NCI-H1105 treated with DMSO at 0.1 percent for 48 hours (cell line): ENCODE data around the gene SH3RF2.
A peak's percentile ranks its signal among the peaks of the same experiment; 100 is the strongest.
"Not testable (repeated sequence)": the region's sequence is repeated elsewhere in the genome, so short reads cannot be mapped to it uniquely, and the experiment has no call there.

Source experiments
- DNase-seq: peaks from one replicate; lab custom pipeline; 2025; lab: John Stamatoyannopoulos, UW

Gene SH3RF2

DNA sequence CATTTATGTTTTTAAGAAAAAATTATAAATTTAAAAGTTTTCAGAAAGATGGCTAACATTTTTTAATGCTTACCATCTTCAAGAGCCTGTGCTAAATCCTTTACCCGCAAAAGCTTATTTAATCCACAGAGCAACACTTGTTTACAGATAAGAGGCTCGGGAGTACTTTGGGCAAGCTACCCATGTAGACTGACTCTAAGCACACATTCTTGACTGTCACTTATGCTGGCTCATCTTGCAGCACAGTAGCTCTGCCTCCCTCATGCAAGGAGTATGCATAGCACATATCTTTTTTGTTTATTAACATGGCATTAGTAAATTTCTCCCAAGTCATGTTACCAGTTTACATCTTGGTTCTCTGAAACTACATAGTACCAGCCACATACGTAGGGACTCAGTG is 14.7 kb downstream of the SH3RF2 start:
- no peak for DNase-seq

DNA sequence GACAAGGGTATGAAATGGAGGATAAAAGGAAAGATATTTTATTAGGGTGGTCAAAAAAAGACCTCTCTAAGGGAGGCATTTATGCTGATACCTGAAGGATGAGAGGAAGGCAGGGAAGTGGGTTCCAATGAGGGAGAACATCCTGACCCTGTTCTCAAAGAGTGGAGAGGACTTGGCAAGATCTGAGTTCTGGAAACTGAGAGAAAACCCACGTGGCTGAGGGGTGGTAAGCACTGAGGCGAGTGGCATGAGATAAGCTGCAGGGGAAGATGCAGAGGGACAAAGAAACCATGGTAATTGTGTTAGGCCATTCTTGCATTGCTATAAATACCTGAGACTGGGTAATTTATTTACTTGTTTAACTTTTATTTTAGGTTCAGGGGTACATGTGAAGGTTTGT is 16.8 kb downstream of the SH3RF2 start:
- no peak for DNase-seq

DNA sequence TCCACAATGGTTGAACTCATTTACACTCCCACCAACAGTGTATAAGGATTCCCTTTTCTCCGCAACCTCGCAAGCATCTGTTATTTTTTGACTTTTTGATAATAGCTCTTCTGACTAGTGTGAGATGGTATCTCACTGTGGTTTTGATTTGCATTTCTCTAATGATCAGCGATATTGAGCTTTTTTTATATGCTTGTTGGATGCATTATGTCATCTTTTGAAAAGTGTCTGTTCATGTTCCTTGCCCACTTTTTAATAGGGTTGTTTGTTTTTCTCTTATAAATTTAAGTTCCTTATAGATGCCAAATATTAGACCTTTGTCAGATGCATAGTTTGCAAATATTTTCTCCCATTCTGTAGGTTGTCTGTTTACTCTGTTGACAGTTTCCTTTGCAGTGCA is 17.8 kb downstream of the SH3RF2 start:
- not testable (repeated sequence) for DNase-seq

DNA sequence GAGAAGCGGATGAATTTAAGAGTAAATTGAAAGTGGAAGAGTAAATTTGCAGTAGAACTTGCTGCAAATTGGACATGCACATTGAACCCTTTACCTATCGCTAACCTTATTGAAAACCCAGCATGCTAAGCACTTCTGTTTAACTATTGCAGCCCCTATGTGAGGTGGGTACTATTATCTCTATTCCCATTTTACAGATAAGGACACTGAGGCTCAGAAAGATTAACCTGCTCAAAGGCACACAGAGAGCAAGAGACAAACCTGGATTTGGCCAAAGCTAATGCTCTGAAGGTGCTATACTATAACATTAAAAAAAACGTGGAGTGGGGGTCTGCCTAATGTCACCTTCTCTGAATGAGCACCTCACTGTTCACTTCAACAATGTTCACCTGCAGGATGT is 21.0 kb downstream of the SH3RF2 start:
- no peak for DNase-seq

DNA sequence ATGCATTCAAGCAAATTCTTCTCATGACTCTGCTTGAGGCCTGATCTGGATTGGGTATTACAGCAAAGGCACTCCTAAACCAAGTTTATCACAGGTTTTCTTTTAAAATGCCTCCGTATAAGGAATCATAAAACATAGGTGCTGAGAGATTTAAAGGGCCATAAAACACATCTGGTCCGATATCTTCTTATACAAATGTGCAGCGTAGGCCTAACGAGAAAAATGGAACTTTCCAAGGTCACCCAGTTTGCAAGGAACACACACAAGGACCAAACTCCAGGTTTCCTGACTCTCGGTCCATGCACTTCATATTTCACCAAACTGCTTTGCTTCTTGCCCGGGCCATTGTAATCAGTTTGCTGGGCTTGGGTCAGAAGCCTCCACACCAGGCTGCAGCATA is 22.1 kb downstream of the SH3RF2 start:
- no peak for DNase-seq

DNA sequence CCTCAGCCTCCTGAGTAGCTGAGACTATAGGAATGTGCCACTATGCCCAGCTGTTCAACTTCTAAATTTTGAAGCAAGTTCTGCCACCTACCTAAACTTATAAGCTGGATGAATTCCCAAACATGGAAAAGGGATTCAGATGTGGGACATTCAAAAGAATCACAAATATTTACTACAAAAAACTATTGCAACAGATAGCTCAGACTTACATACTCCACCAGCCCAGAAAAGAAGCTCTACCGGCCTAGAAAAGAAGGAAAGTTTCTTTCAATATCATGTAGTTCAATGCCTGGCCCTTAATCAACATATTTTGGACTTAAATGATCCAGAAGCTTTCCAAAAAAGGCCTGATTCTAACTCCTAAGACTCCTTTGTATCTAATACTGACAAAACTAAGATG is 23.8 kb downstream of the SH3RF2 start:
- no peak for DNase-seq

DNA sequence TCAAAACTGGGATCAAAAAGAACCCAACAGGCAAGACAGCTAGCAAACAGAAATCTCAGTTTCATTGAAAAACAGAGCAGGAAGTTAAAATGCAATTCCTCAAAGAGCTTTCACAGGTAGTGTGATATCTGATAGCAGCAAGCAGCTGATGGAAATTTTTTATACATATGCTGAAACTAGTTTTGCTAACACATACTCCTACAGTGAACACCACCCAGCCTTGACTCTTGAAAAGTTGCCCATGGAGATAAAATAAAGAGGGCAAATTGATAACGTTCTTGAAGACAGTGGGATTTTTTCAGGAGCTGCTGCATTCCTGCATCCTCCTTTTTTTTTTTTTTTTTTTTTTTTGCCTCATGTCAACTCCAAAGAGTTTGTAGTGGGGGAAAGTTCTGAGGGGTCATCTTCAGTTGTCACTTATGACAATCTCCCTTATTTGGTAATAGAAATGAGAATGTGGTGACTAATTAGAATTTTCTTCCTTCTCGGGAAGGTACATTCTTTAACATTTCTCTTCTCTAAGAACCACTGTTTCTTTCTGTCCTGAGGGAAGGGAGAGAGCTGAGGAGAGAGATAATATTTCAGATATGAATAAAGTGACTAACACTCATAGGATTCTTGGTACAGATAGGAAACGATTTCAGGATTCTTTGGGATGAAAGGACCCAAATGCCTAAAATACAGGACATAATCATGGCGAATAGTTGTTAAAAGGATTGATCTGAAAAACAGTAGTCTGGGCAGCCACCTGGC is 24.6 kb downstream of the SH3RF2 start:
- no peak for DNase-seq

DNA sequence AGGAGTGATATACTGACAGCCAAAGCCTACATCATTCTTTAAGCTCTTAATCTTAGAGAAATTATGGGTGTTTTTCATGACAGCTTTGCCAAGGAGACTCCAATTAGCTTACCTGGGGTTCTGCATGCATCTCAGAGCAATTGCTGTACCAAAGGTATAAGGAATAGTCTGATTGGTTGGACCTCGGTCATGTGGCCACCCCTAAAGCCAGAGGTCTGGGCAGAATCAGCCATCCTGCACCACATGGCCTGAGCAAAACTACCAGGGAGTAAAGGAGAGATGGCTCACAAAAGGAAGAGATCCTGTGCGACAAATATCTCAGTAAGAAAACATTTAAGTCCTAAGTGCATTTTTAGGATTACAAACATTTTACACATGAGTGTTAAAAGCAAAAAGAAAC is 25.6 kb downstream of the SH3RF2 start:
- no peak for DNase-seq

DNA sequence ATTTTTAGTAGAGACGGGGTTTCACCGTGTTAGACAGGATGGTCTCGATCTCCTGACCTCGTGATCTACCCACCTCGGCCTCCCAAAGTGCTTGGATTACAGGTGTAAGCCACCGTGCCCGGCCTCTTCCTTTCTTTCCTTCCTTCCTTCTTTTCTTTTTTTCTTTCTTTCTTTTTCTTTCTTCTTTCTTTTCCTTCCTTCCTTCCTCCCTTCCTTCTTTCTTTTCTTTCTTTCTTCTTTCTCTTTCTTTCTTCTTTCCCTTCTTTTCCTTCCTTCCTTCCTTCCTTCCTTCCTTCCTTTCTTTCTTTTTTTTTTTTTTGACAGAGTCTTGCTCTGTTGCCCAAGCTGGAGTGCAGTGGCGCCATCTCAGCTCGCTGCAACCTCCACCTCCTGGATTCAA is 27.6 kb downstream of the SH3RF2 start:
- DNase-seq = not testable (repeated sequence)

DNA sequence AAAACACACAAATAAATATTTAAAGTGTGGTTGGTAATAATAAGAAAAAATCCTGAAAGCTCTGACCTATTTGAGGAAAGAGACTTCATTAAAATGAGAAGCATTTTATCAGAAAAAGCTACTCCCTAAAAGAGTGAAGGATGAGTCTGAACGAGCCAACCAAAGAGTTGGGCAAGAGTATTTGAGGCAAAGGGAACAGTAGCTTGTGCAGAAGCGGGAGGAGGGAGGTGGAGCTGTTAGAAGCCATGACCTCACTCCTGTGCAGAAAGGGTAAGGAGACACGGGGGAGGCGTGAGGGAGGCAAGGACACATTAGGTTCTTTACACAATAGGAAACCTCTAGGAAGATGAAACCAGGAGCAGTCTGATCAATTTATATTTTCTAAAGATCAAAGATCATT is 29.4 kb downstream of the SH3RF2 start:
- peak; percentile 30 for DNase-seq

DNA sequence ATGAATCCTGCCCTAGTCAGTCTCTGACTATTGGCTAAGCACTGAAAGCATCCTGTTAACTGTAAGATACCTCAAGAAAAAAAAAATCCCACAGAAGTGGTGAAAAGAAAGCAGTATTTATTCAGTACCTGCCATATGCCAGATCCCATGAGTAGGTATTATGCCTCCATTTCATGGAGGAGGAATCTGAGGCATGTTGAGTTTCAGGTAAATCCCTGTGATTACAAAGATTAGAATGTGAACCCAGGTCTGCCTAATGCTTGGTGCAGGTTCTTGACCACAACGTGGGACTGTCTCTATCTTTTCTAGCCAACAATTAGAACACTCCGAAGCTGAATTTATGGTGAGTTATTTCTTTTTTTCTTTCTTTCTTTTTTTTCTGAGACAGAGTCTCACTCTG is 30.9 kb downstream of the SH3RF2 start:
- DNase-seq = no peak

DNA sequence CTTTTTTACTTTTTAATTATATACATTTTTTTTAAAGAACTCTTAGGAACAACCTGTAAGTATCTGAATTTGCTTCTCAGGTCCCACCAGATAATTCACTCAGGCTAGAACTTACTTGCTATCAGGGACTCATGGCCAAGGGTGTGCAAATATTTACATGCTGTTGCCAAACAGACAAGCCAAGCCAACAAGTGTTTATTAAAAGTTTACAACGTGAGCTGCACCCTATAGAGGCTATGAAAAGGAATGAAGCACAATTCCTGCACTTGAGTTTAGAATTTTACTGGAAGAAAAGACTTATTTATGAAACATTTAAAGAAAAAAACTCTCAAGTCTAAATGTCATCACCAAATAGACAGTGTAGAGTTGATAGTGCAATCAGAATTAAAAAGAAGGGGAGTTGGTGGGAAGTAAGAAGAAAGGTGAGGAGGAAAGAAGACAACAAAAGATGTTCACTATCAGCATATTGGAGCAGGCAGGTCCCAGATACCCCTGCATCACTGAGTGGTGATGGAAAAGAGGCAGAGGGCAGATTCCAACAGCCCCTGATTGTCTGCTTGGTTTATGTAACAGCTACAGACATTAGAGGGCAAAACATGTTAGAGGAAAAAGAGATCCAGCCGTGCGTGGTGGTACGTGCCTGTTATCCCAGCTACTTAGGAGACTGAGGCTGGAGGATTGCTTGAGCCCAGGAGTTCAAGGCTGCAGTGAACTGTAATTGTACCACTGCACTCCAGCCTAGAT is 32.8 kb downstream of the SH3RF2 start:
- DNase-seq = no peak

DNA sequence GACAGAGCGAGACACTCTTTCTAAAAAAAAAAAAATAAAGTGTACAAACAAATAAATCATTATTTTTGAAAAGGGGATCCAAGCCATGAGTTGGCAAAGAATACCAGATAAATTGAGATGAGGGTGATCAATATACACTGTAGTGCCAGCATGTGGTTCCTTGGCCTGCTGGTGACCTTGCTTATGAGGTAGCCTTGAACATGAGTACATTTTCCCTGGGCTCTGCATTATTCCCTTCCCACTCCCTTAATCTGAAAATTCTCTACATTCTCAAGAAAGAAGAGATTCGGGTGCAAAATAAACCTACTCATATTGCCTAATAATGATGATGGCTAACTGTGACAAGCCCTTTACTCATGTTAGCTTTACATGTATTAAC is 33.3 kb downstream of the SH3RF2 start:
- DNase-seq = no peak

DNA sequence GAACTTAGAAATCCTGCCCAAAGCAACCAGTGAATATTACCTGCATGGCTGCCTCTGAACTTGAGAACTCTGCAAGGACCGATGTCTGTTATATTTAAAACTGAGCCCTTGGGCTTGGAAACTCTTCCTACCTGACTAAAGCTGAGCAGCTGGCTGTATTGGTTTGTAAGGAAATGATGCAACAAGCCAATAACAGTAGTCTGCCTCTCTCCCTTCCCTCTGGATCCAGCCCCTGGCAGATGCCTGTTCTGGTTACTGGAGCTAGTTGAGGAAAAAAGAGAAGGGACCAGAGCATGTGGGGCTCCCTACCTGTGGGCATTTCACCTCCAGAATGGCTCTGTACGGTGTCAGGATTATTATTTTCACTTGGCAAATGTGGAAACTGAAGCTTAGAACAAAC is 34.7 kb downstream of the SH3RF2 start:
- DNase-seq = no peak

DNA sequence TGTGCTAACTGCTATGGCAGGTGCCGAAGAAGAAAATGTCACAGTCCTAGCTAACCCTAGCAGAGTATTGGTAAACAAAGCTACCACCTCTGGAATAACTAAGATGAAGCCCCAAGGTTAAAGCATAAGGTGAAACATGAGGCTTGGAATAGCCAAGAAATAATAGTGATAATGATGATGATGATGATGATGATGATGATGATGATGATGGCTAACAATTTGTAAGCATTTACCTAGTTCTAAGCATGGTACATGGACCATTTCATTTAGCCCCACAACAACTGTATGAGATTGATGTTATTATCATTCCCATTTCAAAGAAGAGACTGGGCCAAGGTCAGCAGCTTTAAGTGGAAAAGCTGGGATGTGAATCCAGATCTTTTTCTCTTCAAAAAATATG is 35.3 kb downstream of the SH3RF2 start:
- DNase-seq = no peak

DNA sequence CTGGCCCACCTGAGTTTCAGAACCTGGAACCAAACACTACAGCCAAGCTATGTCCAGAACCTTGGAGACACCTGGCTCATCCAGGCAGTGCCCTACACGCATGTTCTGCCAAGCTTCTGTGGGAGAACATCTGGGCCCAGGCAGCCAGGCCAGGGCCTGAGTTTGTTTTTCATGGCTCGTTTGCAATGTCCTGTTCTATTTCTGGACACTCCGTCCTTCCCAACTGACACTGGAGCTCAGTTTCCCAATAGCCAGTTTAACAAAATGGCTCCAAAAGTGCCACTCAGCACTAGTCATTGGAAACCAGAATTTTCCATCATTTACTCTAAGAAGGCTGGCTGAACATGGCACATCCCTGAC is 38.6 kb downstream of the SH3RF2 start:
- DNase-seq = no peak

DNA sequence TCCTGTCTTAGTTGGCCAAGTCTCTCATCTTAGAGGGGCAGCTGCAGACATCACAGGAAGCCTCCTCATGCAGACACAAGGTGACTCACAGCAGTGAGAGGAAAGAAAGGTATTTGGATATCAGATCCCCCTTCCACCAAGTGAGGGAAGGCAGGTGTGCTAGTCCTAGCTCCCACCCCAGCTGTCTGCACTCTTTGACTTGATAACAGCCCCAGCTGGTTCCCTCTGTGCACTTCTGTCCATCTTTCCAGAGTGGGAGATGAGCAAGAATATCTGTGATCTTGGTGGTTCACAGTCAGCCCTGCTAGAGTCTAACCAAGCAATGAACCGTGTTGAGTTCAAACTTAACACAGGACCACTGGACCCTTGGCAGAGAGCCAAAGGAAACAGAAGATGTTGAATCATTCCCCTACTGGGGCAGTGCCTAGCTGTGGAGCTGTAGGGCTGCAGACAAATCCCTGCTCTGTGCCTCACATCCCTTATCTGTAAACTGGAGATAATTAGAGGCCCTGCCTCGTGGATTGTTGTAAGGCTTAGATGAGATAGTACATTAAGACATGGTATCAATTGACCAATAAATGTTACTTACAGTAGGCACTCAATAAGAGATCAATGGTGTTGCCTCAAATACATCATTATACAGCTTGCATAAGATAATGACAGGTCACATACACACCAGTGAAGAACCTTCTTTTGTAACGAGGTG is 39.1 kb downstream of the SH3RF2 start:
- no peak for DNase-seq

DNA sequence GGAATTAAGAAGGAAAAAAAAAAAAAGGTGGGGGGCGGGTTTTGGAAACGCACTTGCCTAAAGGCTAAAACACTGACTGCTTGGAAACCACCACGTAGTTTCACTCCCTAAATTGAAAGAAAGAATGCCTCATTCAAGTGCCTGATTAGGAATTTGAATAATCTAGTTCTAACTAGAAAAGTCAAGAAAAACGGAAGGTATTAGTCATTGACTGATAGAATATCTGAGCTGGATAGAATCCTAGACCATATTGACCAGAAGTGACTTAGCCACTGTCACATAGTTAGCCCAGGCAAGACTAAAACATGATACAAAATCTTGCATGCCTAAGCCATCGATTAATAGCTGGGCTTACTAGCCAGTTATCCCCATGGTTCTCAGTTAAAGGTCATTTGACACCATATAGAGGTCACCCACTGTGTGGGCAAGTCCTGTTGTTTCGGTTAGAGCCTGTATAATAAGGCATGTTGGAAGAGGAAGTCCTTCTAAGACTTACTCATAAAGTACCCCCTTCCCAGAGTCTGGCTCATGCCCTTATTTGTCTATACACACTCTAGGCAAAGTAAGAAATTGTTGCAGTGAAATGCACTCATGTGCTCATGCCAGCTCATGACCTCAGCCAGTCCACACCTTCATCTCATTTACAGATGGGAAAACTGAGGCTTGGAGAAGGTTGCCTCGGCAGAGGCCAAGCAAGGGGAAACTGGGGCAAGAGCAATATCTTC is 40.2 kb downstream of the SH3RF2 start:
- no peak for DNase-seq

DNA sequence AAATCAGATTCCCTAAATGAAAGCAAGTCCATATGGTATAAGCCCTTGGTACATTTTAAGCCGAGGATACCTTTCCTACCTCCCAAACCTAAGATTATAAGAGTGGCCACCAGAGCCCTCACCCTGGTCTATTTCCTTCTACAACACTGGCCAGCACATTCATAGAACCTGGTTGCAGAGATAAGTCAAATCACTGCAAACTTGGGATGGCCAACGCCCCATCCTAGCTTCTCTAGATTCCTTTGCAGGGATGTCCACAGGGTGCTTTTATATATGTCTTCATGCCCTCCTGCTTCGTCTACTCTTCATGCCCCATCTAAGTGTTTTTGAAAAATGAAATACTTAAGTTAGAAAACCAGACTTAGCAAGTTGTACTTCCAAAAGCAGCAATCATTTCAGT is 41.8 kb downstream of the SH3RF2 start:
- DNase-seq = no peak

DNA sequence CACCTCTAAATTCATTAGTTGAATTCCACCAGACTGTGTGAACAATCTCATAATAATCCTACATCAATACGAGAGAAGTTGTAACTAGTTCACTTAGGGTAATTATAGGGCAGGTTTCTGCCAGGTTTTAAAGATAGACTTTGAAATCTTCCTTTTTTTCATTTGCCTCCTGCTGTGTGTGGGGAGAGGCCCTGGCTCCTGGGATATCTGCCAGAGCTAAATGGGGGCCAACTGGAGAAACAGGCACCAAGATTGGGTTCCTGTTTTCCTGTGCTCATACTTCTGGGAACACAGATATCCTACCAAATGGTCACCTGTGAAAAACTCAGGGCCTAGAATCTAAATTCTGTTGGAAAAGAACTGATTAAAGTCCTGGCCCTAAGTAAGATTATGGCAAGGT is 42.3 kb downstream of the SH3RF2 start:
- DNase-seq = peak; percentile 0

DNA sequence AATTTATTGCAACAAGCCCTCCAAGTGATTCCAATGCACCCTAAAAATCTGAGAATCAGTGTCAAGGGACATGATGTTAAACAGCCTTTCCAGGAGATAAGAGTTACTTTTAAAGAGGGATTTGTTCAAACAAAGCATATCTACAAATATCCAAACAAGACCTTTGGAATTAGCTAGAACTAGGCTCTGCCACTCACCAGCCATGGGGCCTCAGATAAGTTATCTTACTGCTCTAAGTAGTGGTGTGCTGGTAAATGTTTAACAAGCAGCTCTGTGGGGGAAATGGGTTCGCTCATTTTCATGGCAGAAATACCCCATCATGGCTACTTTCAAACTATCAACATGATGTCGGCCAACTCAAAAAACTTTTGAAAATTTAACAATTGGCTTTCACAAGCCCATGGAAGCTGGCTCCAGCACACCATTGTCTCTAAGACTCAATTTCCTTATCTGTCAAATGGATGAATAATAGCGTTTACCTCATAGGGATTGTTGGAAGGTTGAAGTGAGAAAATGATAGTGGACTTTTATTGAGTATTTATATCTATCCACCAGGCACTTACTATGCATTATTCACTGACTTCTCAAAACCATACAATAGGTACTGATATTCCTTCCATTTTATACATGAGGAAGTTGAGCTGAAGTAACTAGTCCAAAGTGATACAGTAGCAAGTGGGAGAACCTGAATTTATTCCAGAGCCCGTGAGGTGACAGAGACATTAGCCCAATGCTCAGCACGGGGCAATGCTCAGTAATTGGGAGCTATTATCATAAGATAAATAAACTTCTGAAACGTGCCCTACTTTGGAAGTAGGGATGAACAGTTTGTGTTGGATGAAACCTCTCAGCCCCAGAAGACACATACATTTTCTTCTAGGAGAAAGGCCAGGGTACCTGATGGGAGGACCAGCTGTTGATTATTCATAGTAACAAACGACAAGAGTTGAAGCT is 43.2 kb downstream of the SH3RF2 start:
- DNase-seq = no peak
